ENCODE measurements around the gene EIF2B2. TPM values are rescaled to one million over a fixed set of nuclear protein-coding genes. Genes with fewer than 3 reads are reported as not detected.
A peak's percentile ranks its signal among the peaks of the same experiment; 100 is the strongest.

EIF2B2 gene
- total RNA-seq, 4 donors from 2014 or later, result 28.1 to 56.2 (median 36.6) TPM

DNA sequence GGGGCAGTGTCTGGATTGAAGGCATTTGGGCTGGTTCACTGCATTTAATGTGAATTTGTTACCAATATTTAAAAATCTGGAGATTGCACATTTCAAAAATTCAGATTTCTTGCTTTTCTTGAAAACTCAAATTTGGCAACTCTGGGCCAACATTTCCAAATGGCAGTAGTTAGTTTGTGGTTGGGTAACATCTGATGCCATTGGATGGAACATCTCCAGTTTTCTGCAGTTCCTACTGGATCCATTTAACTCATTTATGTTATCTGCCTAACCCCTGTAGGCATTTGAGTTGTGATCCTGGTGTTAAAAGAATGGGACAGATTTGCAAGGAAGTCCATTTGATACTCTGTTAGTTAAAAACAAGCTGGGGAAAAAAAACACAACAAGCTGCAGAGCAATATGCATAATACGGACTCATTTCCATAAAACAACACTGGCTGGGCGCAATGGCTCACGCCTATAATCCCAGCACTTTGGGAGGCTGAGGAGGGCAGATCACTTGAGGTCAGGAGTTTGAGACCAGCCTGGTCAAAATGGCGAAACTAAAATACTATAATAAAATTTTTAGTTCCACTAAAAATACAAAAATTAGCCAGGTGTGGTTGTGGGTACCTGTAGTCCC is 7.9 kb downstream of the EIF2B2 start:
- WGBS, 2 donors (ENCODE audit: low coverage in 1 of 2), result 94 to 100% methylated on average over 4 of the region's 4 CpGs
- Histone ChIP-seq H3K4me1 (peaks cover 6 to 12% (median 10%) of the 10 kb centered on the region in 3 donors), H3K9me3 (no peaks in the 10 kb centered on the region), H3K36me3 (peaks cover 0 to 86% of the 10 kb centered on the region in 2 donors), H3K27me3 (no peaks in the 10 kb centered on the region), H3K4me3 (no peak overlapping the region), H3K27ac (peak overlapping the region in 2 of 4 donors; percentile 53 to 60)
- TF ChIP-seq EP300 (IDR thresholded peaks at IDR 0.05) (no peak), POLR2A (IDR thresholded peaks at IDR 0.05) (no peak), POLR2AphosphoS5 (IDR thresholded peaks at IDR 0.05) (no peak)
- TF ChIP-seq, protein P1, sequence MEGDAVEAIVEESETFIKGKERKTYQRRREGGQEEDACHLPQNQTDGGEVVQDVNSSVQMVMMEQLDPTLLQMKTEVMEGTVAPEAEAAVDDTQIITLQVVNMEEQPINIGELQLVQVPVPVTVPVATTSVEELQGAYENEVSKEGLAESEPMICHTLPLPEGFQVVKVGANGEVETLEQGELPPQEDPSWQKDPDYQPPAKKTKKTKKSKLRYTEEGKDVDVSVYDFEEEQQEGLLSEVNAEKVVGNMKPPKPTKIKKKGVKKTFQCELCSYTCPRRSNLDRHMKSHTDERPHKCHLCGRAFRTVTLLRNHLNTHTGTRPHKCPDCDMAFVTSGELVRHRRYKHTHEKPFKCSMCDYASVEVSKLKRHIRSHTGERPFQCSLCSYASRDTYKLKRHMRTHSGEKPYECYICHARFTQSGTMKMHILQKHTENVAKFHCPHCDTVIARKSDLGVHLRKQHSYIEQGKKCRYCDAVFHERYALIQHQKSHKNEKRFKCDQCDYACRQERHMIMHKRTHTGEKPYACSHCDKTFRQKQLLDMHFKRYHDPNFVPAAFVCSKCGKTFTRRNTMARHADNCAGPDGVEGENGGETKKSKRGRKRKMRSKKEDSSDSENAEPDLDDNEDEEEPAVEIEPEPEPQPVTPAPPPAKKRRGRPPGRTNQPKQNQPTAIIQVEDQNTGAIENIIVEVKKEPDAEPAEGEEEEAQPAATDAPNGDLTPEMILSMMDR (IDR thresholded peaks at IDR 0.05), result no peak
- ATAC-seq, result no peak

DNA sequence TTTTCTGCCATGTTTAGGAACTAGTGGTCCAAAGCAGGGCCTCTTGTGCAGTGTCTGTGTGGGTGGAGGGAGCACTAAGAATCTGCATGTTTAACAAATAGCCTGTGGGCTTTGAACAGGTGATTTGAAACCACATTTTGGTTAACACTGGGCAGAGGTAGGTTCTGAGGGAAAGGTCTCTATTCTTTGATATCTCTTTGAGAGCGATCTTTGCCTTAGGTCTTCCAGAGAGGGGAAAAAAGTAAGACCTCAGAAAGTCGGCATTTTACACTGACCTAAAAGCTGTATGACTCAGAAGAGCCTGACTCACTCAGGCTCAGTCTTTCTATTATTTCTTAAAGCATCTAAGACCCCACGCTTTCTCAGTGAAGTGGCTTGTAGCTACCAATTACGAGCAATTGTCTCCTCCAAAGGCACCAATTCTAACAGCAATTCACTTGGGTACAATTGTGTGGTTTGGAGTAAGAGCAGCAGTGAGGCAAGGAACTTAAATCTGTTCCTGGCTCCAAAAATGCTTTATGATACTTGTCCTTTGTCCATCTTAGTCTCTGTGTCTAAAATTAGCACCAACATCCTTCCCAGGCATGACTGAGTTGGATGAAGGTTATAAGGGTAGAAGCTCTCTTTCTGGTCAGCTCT is 8.8 kb downstream of the EIF2B2 start:
- Histone ChIP-seq H3K27me3 (no peaks in the 10 kb centered on the region), H3K36me3 (peaks cover 2 to 86% of the 10 kb centered on the region in 2 donors), H3K4me1 (peaks cover 6 to 11% (median 10%) of the 10 kb centered on the region in 3 donors), H3K4me3 (no peak overlapping the region), H3K27ac (peak overlapping the region; percentile 18 to 70 (median 56)), H3K9me3 (no peaks in the 10 kb centered on the region)
- TF ChIP-seq POLR2A (IDR thresholded peaks at IDR 0.05), result no peak
- no peak for TF ChIP-seq EP300 (IDR thresholded peaks at IDR 0.05)
- TF ChIP-seq, protein P1 (IDR thresholded peaks at IDR 0.05), result no peak
- TF ChIP-seq POLR2AphosphoS5 (IDR thresholded peaks at IDR 0.05), result no peak
- ATAC-seq, result peak; percentile 46
- WGBS, 2 donors (ENCODE audit: low coverage in 1 of 2), result 34 to 40% methylated on average over 2 to 4 of the region's 4 CpGs

DNA sequence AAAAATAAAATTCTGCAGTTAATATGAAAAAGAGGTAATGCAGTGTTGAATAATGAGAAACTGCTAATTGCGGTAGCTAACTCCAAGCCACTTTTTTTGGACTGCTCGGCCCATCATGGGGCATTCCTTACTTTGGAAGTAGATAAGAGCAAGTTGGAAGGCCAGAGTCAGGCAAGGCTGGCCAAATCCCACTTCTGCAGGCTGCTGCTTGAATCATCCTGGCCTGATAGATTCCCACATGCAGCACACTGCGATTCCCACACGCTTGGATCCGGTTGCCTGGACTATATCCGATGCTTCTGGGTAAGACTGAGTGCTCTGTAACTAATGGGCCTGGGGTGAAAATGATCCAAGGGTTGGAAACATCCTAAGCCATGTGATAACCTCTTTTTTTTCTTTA is 10.6 kb downstream of the EIF2B2 start:
- TF ChIP-seq POLR2AphosphoS5 (IDR thresholded peaks at IDR 0.05), result no peak
- TF ChIP-seq EP300 (IDR thresholded peaks at IDR 0.05), result no peak
- TF ChIP-seq, protein P1 (IDR thresholded peaks at IDR 0.05), result no peak
- TF ChIP-seq POLR2A (IDR thresholded peaks at IDR 0.05), result no peak
- ATAC-seq, result no peak

DNA sequence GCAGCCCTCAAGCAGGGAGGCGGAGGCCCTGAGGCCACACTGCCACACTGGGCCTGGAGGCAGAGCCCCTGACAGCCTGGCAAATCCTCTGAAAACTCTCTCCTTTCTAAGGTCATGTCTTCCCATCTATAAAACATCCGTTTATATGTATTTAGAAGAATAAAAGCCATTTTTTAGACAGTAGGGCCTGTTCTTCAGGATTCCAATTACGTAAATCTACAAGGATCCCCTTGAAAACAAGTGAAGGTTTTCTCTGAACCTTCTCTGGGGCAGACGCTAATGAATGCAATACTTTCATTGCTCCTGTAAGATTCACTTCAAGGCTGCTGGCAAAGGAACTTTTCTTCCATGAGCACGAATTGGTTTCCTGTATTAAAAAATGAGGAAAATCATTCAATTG is 12.8 kb downstream of the EIF2B2 start:
- Histone ChIP-seq H3K27me3 (no peaks in the 10 kb centered on the region), H3K9me3 (no peaks in the 10 kb centered on the region), H3K4me1 (peaks cover 6 to 11% (median 10%) of the 10 kb centered on the region in 3 donors), H3K4me3 (no peak overlapping the region), H3K27ac (peak overlapping the region in 1 of 4 donors; percentile 6), H3K36me3 (peaks cover 6 to 86% of the 10 kb centered on the region in 2 donors)
- WGBS, 2 donors (ENCODE audit: low coverage in 1 of 2), result 71 to 87% methylated on average over 3 to 5 of the region's 5 CpGs
- ATAC-seq, result no peak
- TF ChIP-seq POLR2AphosphoS5 (IDR thresholded peaks at IDR 0.05) (no peak), POLR2A (IDR thresholded peaks at IDR 0.05) (no peak), EP300 (IDR thresholded peaks at IDR 0.05) (no peak)
- TF ChIP-seq, protein P1 (IDR thresholded peaks at IDR 0.05), result no peak

More for the DNA sequence above, 10.6 kb downstream of the EIF2B2 start:
- H3K27me3 ChIP-seq, result no peaks in the 10 kb centered on the region
- peaks cover 6 to 11% (median 10%) of the 10 kb centered on the region in 3 donors for H3K4me1 ChIP-seq
- H3K27ac ChIP-seq, result peak overlapping the region in 1 of 4 donors; percentile 17
- no peaks in the 10 kb centered on the region for H3K9me3 ChIP-seq
- WGBS, 2 donors (ENCODE audit: low coverage in 1 of 2), result 55% methylated on average over 6 of the region's 6 CpGs; no CpG with 5 or more reads in 1 of the 2 donors
- peaks cover 2 to 86% of the 10 kb centered on the region in 2 donors for H3K36me3 ChIP-seq
- no peak overlapping the region for H3K4me3 ChIP-seq

Measured in gastroesophageal sphincter (tissue), 4 donors.